HG02759 (cell line): ENCODE results near the gene MIEF1.
A peak's percentile ranks its signal among the peaks of the same experiment; 100 is the strongest.
"Not testable (repeated sequence)": the region's sequence is repeated elsewhere in the genome, so short reads cannot be mapped to it uniquely, and the experiment has no call there.

ENCODE experiments used
- ATAC-seq: cut with Tn5 transposase; IDR thresholded peaks from one replicate; pipeline ENCODE4 v1.9.1; 2021; ENCODE audit warnings: mild to moderate bottlenecking, moderate library complexity; ENCODE audit not compliant: unreplicated experiment

The MIEF1 gene

DNA sequence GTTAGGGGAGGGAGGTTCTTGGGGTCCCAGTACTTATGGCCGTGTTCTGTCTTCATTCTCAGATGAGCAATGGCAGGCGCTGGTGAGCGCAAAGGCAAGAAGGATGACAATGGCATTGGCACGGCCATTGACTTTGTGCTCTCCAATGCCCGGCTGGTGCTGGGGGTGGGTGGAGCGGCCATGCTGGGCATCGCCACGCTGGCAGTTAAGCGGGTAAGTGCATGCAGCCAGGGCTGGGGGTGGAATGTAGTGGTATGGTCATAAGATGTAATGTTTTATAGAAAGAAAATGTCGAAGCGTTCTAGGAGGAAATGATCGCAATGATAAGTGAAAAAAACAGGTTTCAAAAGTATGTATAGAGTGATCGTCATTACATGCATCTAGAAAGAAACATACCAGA, 9.1 kb downstream of the MIEF1 start:
- ATAC-seq = no peak

DNA sequence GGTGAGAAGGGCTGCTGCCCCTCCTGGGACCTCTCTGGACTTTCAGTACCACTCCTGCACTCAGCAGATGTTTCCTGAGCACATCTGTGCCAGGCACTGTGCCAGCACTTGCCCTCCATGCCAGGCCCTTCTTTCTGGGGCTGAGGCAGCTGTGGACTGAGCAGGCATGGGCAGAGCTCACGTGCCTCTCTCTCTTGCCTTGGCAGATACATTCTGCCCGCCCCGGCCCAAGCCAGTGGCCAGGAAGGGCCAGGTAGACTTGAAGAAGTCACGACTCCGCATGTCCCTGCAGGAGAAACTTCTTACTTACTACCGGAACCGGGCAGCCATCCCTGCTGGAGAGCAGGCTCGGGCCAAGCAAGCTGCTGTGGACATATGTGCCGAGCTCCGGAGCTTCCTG, 9.9 kb downstream of the MIEF1 start:
- ATAC-seq = no peak

DNA sequence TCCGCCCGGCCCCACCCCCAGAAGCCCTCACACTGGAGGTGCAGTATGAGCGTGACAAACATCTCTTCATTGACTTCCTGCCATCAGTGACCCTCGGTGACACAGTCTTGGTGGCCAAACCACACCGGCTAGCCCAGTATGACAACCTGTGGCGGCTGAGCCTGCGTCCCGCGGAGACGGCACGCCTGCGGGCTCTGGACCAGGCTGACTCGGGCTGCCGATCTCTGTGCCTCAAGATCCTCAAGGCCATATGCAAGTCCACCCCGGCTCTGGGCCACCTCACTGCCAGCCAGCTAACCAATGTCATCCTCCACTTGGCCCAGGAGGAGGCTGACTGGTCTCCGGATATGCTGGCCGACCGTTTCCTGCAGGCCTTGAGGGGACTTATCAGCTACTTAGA, 11.7 kb downstream of the MIEF1 start:
- no peak for ATAC-seq

DNA sequence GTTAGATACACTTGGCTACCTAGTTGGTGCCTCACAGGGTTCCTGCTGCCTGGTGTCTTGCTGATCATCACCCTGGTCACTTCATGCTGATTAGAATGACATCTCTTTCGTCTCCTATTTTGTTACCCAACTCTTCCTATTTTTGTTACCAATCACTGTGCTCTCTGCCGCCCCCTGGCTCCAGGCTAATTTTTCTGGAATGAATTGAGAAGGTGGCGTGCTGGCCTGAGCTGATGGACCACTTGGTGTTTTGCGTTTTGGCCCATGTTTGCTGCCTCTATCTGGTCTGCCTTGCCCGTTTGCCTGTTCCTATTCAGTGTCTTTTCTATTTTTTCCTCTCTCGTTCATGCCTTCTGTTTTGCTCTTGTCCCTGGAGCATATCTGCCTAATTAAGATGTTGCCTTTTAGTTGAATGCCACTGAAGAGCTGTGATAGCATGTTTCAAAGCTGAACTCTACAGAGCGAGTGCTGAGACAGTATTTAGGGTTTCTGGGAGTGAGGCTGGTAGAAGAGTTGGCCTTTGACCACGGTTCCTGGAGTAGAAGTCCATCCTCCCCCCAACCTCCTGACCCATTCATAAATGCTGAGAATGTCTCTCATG, 12.4 kb downstream of the MIEF1 start:
- no peak for ATAC-seq

DNA sequence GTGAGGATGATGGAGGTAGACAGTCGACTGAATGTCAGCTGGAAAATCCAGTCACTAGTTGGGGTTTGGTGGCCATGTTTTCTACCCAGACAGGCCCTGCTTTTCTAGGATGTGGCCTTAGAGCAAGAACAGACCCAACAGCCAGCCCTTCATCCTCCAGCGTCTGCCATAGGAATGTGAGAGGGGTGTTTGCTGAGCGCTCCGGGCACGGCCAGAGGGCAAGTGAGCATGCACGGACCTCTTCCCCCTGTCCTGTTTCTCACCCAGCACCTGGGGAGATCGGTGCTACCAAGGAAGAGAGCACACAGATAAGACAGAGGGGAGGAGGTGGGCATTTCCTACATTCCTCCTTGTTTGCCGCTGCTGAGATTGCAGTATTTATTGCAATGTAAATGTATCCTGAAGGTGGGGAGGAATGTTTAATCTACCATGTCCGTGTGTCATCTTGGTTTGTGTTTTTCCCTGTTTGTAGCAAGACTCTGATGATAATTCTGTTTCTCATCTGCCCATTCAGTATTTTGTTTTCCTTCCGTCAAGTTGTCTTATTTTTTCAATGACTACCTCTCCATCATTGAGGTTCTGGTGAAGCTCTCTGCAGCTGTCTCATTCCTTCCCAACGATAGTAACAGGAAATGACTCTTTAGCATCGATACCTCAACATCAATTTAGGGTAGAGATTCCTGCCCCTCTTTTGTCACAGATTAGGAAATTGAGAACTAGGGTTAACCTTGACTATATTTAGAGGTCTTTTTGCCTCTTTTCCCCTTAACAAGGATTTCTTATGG, 13.4 kb downstream of the MIEF1 start:
- no peak for ATAC-seq

DNA sequence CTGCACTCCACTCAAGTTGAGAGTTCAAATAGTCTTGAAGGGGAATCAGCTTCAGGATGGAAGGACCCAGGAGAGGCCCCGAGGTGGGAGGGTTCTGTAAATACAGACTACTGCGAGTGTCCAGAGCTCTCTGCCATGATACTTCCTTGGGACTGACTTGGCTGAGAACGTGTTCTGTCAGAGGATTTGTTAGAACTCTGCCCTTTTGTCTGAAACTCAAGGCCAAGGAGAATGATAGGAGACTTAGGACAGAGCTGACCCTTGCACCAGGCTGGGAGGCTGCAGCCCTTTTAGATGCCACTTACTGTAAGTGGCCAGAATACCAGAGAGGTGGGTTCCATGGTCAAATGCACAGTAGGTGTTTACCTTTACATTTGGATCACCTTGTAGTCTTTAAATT, 15.4 kb downstream of the MIEF1 start:
- ATAC-seq = no peak

DNA sequence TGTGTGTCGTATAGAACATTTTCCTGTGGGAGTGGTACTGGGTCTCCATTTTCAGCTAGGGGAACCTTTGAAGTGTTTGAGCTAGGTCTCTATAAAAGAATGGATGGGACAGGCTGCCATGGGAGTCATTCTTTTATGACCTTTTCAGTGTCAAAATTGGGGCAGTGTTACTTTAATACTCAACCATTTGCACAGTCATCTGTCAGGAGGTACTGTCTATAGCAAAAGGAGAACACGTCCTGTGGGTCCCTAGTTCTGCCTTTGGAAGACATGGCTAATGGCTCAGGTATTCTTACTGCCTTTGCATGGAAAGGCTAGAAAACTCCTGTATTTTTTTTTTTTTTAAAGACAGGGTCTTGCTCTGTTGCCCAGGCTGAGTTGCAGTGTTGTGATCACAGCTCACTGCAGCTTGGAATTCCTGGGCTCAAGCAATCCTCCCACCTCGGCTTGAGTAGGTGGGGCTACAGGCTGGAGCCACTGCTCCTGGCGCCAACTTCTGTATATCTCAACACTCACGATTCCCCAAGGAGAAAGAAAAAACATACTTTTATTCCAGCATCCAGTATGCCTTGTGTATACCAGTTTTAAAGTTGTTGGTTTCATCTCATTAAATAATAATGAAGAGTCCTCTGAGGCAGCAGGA, 16.2 kb downstream of the MIEF1 start:
- ATAC-seq = no peak

DNA sequence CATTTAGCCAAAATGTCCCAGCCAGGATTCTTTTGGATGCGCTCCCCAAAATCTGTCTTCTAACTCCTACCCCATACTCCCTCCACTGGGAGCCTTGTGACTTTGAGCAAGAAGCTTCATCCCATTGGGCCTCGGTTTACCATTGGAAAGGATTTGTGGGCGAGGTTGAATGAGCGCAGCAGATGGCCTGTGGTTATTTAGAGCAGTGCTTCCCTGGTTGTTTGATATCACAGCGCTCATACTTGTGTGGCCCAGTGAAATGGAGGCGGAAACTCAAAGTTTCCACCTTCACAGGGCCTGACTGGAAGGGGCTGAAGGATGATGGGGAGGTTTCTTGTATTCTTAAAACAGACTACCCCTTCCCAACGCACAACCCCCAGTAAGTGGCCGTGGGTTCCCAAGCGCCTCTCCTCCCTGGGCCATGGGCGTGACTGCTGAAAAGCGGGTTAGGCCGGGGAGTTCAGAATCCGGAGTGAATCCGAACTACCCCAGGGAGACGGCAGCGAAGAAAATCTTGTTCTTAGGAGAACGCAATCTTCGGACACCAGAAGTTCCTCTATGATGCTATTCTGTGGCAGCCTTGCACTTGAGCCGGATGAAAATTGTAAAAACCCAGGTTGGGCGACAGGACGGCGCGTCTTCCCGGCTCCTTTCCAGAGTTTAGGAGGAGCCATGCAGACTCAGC, 17.0 kb downstream of the MIEF1 start:
- no peak for ATAC-seq

DNA sequence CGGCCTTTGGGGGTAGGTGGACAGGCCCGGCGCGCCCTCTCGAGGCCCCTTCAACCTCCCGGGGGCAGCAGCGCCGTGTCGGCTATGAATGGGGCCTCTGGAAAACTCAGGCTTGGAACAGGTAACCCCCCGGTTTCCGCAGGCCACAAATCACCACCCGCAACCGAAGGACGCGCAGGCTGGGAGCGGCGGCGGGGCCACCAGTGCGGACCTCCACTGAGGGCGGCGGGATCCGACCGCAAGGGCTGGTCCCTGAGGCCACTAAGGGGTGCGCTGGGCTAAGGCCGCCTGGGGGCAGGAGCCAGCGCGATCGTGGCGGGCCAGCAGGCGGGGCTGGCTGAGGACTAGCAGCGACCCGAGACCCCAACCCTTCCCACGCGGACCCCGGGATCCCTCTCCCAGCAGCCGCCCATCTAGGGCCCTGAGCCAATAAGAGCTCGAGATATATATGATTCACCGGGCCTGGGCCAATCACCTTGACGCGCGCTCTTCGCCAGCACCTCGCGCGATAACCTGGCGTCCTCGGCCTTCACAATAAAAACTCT, 17.7 kb downstream of the MIEF1 start:
- peak; percentile 82 for ATAC-seq

DNA sequence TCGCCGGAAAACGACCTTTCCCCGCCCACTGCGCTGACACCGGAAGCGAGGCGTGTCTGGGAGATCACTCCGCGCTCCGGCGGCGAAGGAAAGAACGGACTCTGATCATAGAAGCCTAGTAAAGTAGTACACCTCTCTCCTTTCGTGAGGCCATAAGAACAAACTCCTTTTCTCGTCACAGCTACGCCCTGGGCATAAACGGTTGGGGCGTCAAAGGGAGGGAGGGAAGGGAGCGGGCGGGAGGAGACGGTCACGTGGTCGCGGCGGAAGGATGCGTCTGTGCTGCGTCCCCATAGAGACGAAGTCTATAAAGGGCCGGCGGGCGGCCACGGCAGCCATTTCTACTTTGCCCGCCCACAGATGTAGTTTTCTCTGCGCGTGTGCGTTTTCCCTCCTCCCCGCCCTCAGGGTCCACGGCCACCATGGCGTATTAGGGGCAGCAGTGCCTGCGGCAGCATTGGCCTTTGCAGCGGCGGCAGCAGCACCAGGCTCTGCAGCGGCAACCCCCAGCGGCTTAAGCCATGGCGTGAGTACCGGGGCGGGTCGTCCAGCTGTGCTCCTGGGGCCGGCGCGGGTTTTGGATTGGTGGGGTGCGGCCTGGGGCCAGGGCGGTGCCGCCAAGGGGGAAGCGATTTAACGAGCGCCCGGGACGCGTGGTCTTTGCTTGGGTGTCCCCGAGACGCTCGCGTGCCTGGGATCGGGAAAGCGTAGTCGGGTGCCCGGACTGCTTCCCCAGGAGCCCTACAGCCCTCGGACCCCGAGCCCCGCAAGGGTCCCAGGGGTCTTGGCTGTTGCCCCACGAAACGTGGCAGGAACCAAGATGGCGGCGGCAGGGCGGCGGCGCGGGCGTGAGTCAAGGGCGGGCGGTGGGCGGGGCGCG, 18.4 kb downstream of the MIEF1 start, which contains the start of gene ATF4:
Gene ATF4 (plus strand): TSS at position 337 of the 880 bp plus-strand sequence. CDS start 884 bp downstream, outside the sequence.
- ATAC-seq = peak; percentile 55

DNA sequence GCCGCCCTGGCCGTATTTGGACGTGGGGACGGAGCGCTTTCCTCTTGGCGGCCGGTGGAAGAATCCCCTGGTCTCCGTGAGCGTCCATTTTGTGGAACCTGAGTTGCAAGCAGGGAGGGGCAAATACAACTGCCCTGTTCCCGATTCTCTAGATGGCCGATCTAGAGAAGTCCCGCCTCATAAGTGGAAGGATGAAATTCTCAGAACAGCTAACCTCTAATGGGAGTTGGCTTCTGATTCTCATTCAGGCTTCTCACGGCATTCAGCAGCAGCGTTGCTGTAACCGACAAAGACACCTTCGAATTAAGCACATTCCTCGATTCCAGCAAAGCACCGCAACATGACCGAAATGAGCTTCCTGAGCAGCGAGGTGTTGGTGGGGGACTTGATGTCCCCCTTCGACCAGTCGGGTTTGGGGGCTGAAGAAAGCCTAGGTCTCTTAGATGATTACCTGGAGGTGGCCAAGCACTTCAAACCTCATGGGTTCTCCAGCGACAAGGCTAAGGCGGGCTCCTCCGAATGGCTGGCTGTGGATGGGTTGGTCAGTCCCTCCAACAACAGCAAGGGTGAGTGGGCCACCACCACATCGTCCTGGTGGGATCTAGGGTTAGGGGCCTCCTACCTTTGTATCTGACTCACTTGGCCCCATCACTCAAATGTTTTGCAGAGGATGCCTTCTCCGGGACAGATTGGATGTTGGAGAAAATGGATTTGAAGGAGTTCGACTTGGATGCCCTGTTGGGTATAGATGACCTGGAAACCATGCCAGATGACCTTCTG, 19.2 kb downstream of the MIEF1 start:
- ATAC-seq = not testable (repeated sequence)

DNA sequence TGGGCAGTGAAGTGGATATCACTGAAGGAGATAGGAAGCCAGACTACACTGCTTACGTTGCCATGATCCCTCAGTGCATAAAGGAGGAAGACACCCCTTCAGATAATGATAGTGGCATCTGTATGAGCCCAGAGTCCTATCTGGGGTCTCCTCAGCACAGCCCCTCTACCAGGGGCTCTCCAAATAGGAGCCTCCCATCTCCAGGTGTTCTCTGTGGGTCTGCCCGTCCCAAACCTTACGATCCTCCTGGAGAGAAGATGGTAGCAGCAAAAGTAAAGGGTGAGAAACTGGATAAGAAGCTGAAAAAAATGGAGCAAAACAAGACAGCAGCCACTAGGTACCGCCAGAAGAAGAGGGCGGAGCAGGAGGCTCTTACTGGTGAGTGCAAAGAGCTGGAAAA, 20.0 kb downstream of the MIEF1 start:
- ATAC-seq = not testable (repeated sequence)

DNA sequence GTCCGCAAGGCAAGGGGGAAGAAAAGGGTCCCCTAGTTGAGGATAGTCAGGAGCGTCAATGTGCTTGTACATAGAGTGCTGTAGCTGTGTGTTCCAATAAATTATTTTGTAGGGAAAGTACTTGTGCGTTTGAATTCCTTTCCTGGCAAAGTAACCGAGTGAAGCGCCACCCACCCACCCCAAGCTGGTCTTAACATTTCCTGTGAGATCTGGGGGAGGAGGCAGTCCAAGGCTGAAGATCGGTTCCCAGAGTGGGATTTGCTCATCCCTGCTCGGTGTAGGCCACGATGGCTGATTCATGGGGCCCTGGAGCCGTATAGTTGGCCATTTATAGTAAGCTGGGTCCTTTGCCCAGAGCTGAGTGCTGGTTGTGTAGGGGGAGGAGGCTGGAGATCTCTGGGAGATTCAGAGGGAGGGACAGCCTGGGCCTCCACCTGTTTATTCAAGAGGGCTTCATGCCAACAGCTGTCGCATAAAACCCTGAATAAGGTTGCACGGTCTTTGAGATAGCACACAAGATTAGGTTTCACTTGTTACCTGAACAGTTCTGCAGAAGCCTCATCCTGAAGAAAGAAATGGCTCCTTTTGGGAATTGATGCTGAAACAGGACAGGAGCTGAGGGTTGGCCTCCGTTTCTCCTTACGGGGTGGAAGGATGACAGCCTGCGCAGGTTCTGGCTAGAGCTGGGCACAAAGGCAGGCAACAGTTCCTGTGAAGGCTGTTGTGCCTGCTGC, 20.6 kb downstream of the MIEF1 start:
- ATAC-seq = no peak

DNA sequence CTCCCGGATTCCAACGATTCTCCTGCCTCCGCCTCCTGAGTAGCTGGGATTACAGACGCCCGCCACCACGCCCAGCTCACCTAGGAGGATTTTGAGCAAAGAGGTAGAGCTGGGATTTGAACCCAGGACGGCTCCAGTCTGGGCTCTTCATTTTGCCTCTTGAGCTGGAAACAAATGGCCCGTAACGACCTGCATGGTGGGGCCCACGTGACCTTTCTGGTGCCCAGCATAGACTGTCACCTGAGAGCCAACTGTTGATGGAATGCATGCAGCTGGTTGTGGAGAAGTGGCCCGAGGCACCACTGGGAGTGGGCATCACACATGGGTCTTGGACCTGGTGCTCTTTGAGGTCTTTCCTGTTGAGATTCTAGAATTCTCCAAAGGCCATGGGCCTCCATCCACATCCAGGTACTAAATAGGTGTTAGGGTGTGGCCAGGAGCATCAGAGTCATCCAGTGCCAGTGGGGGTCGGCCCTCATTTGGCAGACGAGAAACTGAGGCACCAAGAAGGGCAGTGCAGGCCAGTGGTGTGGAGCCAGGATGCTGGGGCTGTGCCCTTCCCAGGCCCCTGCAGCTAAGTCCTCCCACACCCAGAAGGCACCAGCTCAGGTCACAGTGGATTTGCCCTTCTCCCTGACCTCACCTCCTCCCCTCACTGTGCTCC, 22.1 kb downstream of the MIEF1 start:
- ATAC-seq = no peak

DNA sequence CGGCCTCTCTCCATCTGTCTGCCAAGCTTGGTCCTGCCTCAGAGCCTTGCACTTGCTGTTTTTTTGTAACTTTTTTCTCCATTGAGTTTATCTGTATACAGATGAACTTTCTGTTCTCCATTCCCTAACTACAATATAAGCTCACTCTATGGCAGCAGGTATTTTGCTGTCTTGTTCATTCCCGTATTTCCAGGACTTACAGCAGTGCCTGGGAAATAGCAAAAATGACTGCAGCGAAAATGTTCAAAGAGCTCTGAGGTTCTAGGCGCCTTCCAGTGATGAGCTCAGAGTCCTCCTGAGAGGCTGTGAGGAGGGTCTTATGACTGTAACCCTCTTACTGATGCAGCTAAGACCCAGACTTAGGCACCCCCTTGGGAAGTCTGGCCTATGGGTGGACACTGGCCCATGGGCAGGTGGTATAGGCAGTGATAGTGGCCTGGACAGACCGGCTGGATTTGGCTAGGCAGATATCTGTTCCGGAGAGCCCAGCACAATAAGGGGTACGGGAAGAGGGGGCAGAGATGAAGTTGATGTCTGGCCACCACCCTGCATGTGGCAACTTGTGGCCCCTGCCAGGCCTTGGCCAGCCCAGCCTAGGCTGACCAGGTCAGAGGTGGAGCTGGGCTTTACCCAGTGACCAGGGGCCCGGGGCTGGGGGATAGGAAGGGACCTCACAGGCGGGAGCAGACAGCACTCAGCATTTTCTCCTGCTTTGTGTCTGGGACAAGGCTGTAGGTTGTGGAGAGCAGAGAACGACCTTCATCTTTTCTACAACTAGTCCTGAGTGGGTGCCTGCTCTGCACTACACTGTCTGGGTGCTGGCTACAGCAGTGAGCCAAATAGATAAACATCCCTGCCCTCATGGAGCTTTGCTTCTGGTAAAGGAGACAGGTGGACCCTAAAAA, 22.9 kb downstream of the MIEF1 start:
- ATAC-seq = no peak

DNA sequence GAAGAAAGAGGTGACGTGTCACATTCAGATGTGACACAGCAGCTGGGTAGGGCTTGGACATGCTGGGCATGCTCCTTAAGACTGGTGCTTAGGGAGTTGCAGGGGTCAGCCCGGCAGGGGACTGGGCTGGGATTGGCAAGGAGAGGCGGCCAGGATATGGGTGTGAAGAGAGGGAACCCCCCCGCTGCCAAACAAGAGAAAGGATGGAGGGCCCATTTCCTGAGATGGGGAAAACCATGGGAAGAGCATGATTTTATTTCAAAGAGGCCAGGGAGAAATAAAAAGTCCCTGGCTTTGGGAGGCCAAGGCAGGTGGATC, 23.5 kb downstream of the MIEF1 start:
- ATAC-seq = no peak

DNA sequence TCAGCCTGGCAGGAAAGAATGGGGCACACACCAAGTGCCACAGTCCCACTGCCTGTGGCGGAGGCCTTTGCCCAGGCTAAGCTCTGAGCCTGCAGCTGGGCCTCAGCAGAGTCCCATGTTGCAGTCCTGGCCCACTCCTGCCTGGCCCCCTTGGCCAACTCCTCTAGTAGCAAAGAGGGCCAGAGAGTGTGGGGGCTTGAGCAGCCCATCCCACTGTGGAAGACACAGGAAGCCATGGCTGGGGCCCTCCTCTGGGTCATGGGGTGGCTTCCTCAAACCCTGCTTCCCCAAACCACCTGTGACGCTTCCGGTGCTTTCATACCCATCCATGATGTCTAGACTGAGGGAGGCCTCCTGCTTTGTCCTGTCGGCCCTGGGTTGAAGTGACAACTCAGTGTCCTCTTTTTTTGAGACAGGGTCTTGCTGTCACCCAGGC, 24.7 kb downstream of the MIEF1 start:
- ATAC-seq = no peak
